EL (cell line): ENCODE data around the gene ZNF736.
"Not testable (repeated sequence)": the region's sequence is repeated elsewhere in the genome, so short reads cannot be mapped to it uniquely, and the experiment has no call there.

Source experiments
- DNase-seq: peaks from one replicate; pipeline ENCODE4 v3.0.0-alpha.2; 2016

The ZNF736 gene

DNA sequence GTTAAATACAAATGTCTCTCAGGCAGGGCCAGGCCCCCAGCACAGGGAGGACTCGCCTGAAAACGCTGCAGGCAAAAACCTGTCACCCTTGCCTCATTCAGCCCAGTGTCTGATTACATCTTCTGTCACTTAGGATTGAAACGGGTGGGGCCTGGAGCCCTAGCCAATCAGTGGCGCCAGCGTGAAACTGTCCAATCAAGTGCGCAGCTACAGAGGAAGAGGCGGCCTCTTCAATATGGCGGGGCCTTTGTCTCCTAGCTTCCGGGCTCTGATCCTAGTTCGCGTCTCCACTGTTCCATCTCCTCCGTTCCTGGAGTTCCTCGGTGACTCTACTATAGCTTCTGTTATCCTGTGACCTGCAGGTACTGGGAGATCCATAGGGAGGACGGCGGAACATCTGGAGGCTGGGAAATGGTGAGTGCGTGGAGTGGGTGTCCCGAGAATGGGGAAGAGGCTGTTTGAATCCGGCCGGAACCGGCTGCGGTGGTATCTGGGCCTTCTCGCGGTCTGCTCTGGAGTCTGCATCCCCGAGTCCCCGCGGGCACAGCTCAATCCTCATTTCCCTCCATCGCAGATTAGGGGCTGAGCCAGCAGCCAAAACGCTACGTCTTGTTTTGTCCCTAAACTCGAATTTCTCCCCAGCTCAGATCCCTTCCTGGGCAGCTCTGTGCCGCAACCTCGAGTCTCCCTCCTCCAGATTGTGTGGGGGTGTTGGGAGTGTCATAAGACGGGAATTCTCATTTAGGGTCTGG lies at the start of gene ZNF736:
ZNF736 (plus strand) TSS at position 222 of the 752 bp plus-strand sequence; CDS start at position 412, 190 bp downstream.
- peak; percentile 94 for DNase-seq

DNA sequence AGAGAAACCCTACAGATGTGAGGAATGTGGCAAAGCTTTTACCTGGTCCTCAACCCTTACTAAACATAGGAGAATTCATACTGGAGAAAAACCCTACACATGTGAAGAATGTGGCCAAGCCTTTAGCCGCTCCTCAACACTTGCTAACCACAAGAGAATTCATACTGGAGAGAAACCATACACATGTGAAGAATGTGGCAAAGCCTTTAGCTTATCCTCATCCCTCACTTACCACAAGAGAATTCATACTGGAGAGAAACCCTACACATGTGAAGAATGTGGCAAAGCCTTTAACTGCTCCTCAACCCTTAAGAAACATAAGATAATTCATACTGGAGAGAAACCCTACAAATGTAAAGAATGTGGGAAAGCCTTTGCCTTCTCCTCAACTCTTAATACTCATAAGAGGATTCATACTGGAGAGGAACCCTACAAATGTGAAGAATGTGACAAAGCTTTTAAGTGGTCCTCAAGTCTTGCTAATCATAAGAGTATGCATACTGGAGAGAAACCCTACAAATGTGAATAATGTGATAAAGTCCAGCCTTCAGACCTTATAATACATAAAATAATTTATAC lies 47.3 kb upstream of the ZNF736 start:
- DNase-seq = no peak

DNA sequence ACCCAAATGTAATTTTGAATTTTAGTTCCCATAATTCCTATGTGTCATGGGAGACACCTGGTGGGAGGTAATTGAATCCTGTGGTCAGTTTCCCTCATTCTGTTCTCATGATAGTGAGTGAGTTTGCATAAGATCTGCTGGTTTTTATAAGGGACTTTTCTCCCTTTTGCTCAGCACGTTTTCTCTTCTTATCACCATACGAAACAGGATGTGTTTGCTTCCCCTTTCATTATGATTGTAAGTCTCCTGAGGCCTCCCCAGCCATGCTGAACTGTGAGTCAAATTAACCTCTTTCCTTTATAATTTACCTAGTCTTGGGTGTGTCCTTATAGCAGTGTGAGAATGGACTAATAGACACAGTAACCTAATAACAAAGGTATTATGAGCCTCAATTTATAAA lies 36.1 kb upstream of the ZNF736 start:
- DNase-seq = no peak

DNA sequence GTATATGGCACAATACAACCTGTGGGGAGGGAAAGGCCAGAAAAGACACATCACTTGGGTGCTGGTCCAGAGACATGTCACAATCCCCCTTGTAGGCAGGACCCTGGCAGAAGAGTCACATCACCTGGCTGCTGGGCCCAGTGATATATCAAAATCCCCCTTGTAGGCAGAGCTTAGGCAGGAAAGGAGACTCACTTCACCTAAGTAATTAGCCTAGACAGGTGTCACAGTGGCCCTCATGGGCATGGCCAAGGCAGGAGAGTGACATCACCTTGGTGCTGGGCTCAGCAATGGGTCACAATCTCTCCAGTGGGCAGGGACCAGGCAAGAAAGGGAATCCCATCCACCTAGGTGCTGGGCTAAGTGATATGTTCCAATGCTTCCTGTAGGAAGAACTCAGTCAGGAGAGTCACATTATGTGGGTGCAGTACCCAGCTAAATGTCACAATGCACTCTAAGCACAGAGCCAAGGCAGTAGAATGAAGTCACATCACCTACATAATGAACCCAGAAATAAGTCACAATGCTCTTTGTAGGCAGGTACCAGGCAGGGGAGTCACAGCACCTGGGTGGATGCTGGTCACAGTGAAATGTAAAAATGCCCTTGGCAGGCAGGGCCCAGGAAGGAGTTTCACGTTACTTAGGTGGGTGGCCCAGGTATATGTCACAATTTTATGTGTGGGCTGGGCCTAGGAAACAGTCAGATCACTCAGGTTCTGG lies 18.9 kb upstream of the ZNF736 start:
- DNase-seq = no peak

DNA sequence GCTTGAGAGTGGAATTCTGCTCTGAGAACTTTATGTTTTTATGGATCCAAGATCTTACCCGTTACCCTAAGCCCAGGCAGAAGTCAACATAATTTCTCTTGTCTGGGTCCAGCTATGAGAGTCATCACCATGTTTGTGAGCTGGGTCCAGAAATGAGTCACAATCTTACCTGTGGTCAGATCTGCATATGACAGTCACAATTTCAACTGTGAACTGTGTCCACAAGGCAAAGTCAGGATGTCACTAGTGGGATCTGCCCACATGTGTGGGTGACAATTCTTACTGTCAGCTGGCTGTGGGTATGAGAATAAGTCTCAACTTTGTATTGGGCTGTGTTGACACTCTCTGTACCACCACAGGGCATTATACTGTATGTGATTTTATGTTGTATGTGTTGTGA lies 16.3 kb upstream of the ZNF736 start:
- not testable (repeated sequence) for DNase-seq

DNA sequence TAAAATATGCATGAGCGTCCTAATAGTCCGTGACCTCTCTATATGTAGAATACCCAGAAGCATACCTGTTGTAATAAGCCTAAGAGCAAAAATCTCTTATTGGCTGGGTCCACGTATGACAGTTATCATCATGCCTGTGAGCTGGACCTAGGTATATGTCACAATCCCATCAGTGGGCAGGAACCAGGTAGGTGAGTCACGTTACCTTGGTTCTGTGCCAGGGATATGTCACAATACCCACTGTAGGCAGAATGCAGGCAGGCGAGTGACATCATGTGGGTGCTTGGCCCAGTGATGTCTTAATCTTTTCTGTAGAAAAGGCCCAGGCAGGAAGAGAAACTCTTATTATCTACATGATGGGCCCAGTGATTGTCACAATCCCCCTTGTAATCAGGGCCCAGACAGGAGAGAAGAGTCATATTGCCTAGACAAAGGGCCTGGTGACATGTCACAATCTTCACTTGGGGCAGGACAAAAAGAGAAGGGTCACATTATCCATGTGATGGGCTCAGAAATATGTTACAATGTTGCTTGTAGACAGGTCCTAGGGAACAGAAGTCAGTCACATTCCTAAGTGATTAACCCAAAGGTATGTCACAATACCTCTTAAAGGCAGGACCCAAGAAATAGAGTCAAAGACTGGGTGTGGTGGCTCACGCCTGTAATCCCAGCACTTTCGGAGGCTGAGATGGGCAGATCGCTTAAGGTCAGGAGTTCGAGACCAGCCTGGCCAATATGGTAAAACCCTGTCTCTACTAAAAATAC lies 12.9 kb upstream of the ZNF736 start:
- DNase-seq = no peak

DNA sequence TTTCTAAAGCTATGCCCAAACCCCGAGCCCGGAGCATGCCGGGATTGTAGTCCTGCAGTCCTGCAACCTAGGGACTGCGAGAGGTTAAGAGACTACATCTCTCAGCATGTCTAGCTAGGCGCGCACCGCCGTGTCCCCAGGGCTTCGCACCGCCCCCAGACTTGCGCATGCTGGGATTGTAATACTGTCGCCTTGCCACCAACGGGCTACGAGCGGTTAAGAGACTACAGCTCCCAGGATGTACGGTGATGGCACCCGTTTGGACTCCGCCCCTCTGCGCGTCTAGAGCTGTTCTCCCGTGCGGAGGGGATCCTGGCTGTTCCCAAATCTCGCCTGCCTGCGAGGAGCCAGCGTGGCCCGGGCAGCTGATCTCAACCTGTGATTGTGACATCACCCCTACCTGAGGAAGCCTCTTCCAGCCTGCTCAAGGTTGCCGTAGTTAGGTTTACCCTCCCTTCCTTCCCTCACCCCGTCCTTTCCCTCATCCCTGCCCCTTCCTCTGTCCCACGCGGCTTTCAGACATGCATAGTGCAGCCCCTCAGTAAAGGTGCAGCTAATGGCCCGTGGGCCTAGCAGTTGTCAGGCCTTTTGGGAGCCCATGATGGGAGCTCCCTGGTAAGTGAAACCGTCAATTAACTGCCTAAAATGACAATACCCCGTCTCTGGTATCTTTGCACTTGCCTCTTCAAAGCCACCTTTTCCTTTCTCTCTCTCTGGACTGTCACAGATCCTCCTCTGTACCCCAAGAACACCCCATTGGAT lies 6.3 kb upstream of the ZNF736 start:
- DNase-seq = peak; percentile 87

DNA sequence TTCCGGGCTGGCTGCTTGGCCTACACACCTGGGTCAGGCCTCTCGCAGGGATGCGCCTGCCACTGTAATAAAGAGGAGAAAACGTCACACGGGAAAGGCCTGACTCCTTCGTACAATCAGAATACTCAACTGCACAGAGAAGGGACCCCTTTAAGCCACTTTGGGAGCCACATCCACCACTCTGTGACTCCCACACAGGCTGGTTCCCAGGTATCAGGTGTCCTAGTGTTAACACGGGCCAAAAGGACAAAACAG lies 5.8 kb upstream of the ZNF736 start:
- no peak for DNase-seq

DNA sequence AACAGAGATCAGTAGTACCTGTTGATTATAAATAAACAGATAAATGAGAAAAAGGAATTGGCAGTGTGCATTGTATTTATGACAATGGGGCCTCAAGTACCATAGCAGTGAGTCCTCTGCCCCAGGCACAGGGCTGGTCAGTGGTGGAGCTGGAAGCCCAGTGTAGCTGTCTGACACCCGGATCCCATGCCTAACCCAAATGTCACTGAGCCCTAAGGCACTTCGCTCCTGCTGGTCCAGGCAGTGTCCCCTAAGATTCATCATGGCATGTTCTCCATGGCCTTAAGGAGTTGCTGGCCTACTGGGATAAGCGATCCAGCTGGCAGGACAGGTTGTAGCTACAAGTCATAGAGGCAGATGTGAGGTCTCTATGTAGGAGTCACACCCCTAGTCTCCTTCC lies 3.3 kb upstream of the ZNF736 start:
- no peak for DNase-seq

DNA sequence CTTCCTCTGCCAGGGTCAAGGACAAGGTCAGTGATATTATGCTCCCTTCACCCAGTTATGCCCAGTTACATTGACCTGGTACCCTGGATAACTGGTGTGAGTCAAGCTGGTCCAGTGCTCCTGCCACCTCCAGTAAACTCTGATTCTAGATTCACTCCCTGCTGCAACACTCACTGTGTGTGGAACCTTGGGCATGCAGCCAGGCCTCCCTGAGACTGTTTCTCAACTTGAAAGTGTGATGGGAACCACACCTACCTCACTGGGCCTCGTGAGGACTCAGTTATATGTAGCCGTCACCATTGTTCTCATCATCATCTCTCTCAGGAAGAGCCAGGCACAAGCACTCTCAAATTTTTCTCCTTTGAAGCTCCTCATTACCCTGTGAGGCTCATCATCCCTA lies 935 bp upstream of the ZNF736 start:
- no peak for DNase-seq

DNA sequence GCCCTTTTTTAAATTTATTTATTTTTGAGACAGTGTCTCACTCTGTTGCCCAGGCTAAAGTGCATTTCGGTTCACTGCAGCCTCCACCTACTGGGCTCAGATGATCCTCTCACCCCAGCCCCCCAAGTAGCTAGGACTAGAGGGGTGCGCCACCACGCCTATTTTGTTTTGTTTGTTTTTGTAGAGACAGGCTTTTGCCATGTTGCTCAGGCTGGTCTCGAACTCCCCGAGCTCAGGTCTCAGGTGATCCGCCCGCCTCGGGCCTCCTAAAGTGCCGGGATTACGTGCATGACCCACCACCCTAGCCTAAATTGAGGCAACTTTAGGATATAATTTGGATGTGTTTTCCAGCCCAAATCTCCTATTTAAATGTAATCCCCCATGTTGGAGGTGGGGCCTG lies 805 bp downstream of the ZNF736 start:
- DNase-seq = no peak

DNA sequence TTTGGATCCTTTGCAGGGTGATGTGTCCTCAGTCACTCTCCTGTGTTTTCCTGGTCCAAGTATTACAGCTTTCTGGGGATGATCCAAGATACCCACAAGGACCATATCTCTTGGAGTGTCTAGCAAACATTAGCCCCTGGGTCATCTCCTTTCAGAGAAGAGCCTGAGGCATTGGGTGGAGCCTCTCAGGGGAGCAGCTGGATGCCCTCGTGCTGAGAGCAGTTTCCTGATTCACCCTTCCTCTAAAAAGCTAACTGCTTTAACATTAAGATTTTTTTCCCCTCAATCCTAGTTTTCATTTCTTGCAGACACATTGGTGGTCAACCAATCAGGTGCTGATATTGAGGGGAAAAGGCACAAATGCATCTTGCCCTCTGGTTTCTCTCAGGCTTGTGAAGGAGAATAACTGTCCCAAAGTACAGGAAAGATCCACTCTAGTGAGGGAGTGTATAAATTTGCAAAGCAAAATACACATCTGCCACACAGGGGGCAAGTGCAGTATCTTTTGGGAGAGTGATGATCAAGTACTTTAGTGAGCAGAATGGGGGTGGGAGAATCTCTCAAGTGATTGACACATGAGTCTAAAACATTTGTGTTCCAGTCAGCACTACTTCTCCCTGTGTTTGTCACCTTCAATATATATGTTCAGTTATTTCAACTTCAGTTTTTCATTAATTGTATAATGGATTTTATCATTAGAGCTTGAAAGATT lies 2.4 kb downstream of the ZNF736 start:
- not testable (repeated sequence) for DNase-seq

DNA sequence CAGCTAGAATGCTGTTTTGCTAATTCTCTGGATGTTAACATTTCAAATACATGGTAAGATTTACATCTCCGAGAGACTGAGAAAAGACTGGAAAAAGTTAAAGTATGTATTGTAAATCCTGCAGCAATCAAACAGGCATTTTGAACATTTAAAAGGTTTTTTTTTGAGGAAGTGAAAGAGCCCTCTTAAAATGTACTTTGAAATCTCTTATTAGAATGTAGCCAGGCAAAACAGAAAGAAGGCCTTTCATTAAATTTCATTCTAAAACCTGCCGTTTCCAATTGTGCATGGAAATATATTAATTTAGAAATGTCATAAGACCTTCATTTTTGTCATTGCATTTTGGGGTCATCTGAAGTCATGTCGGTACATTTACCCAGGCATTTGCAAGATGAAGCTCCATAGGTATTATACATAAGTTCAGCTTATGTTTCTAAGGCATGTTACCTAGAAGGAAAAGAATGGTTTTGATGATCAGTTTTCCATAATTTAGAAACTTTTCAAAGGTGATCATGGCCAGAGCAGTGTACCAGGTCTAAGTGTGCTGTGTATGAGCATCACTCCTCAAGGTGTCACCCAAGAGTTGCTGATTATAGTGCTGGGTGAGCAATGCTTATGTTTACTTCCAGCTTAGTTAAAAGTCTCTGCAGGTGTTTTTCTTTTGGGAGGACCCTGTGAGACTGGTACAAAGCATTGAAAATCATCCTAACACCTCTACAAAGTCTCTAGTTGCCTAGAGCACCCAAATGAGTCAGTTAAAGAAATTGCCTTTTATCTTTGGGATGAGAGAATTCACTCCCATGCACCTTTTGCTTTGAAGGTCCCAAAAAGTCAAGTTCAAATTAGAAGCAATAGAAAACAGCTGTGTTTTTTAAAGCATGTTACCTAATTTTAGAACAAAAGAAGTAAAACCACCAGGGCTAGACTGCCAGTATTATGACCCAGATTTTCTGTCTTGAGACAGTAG lies 7.1 kb downstream of the ZNF736 start:
- DNase-seq = no peak

DNA sequence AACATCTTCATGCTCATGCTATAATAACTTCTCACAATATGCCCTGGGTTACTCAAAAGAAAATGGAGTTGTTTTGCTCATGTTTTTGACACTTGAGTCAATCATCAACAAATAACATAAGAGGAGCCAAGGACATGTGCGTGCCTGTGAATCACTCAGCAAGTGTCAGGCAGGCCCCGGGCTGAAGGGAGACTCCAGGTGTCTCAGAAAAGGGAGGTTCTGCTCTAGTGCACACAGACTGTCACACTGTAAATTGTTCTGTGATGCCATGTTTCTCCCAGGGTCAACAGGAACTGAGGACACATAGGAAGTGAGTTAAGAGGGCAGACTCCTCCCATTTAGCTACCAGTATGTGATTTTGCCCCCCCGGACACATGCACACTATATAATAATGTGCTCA lies 10.4 kb downstream of the ZNF736 start:
- DNase-seq = not testable (repeated sequence)

DNA sequence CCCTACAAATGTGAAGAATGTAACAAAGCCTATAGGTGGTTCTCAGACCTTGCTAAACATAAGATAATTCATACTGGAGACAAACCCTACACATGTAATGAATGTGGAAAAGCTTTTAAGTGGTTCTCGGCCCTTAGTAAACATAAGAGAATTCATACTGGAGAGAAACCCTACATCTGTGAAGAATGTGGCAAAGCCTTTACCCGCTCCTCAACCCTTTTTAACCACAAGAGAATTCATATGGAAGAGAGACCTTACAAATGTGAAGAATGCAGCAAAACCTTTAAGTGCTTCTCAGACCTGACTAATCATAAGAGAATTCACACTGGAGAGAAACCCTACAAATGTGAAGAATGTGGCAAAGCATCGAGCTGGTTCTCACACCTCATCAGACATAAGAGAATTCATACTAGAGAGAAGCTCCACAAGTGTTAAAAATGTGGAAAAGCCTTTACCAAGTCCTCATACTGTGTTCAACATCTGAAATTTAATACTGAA lies 35.0 kb downstream of the ZNF736 start:
- not testable (repeated sequence) for DNase-seq

DNA sequence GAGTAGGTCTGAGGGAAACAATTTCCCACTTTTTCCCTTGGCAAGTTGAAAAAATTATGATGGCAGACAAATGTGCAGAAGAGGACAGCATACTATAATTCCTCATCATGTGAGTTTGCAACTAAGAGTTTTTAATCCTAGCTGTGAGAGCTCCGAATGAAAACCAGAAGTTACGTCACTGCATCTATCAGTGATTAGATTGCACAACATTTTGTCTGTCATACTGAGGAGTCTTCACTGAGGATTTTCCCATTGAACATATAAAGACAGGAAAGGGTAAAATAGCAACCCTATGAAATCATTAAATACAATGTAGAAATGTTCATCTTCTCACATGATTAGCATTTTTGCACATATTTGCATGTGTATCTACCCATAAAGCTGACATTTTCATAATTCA lies 45.8 kb downstream of the ZNF736 start:
- DNase-seq = no peak

DNA sequence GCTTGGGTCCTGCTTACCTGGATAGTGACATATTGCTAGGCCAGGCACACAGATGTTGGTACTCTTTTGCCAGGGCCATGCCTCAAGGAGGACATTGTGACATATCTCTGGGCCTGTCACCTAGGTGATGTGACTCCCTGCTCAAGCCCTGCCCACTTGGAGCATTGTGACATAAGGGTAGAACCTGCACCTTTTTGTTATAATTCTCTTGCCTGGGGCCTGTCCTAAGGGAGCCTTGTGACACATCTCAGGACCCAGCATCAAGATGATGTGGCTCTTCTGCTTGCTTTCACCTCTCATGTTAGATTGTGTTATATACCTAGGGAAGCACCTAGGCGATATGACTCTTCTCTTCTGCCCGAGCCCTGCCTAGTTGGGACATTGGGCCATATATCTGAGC lies 57.4 kb downstream of the ZNF736 start:
- DNase-seq = no peak

DNA sequence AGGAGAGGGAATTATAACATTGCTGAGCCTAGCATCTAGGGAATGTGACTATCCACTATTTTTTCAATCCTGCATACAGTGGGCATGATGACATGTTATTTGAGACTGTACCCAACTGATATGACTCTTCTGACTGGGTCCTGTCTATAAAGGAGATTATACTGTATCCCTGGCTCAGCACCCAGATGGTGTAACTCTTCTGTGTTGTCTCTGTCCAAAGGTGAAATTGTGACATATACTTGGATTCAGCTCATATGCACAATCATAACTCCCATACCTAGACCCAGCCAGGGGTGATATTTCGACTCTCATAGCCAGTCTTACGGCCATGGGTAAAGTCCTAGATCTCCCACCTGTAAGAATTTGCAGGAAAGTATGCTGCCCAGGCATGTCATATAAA lies 59.3 kb downstream of the ZNF736 start:
- DNase-seq = no peak

DNA sequence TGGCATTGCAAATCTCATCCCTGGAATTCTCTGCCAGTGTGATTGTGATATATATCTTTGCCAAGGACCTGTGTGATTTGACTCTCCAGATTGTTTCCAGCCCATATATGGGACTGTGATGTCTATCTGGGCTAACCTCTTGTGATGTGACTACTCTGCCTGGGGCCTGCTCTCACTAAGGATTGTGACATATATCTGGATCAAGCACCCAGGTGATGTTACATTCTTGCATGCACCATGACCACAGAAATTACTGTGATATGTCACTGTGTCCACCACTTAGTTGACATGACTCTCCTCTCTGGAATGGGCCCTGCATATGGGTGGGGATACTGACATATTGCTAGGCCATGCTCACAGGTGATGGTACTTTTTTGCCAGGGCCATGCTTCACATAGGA lies 86.6 kb downstream of the ZNF736 start:
- DNase-seq = no peak
